HEK293 (cell line): ENCODE results near the gene ZNF253.
A peak's percentile ranks its signal among the peaks of the same experiment; 100 is the strongest.

ENCODE experiments used
- CTCF ChIA-PET: fragments of 350-600 bp; formaldehyde crosslinking; extraction: SDS; loops from one replicate; lab custom pipeline; 2021; ENCODE audit warnings: antibody characterized with exemption; lab: Yijun Ruan, JAX
- POLR2A ChIA-PET: fragments of 300-600 bp; formaldehyde crosslinking; extraction: SDS; loops from one replicate; lab custom pipeline; 2020; ENCODE audit warnings: antibody characterized with exemption, inconsistent platforms; lab: Yijun Ruan, JAX
- H3K27ac ChIP-seq: fragments of 200-500 bp; sonication (Bioruptor generic); 2 replicates; pipeline ENCODE4 v1.5.1; 2014; ENCODE audit warnings: low read depth, low read length, control low read depth, inconsistent platforms; ENCODE audit errors: extremely low read depth
- H3K36me3 ChIP-seq, 2 experiments: fragments of 200-500 bp in 1 of 2; sonication (Bioruptor generic) in 1 of 2; 1 replicate in 1 of 2; 2 replicates in 1 of 2; pipeline ENCODE4 v1.5.1; 2014 to 2017; ENCODE audit warnings: inconsistent platforms in 2 of 2, low read length in 2 of 2; ENCODE audit not compliant: control insufficient read depth in 2 of 2, insufficient read depth in 1 of 2
- H3K4me1 ChIP-seq: fragments of 200-500 bp; sonication (Bioruptor generic); 2 replicates; pipeline ENCODE4 v1.5.1; 2014; ENCODE audit warnings: mild to moderate bottlenecking, low read length, inconsistent platforms; ENCODE audit not compliant: control insufficient read depth, insufficient read depth
- H3K4me3 ChIP-seq: 2 replicates; pipeline ENCODE4 v1.5.1; 2011; ENCODE audit warnings: low read depth, mild to moderate bottlenecking, control low read depth, low read length, moderate library complexity
- H3K9me3 ChIP-seq: fragments of 200-500 bp; sonication (Bioruptor generic); 2 replicates; pipeline ENCODE4 v1.5.1; 2014; ENCODE audit warnings: low read depth, low read length, inconsistent platforms; ENCODE audit not compliant: control insufficient read depth, insufficient read depth
- ELK4 ChIP-seq: IDR thresholded peaks from 2 replicates; pipeline ENCODE4 v1.6.1; 2011; ENCODE audit warnings: mild to moderate bottlenecking, low read depth, low read length, borderline replicate concordance
- KLF8 ChIP-seq: fragments of 450-650 bp; formaldehyde crosslinking; IDR thresholded peaks from 2 replicates; pipeline ENCODE4 v1.5.1; 2016; ENCODE audit warnings: missing biosample characterization, missing genetic modification characterization
- SP7 ChIP-seq: fragments of 450-650 bp; formaldehyde crosslinking; IDR thresholded peaks from 2 replicates; pipeline ENCODE4 v1.5.1; 2016; ENCODE audit warnings: missing biosample characterization, missing genetic modification characterization
- YY1 ChIP-seq: fragments of 450-650 bp; formaldehyde crosslinking; IDR thresholded peaks from 2 replicates; pipeline ENCODE4 v1.5.1; 2018; ENCODE audit warnings: missing biosample characterization, missing genetic modification characterization
- ZBTB11 ChIP-seq: fragments of 450-650 bp; formaldehyde crosslinking; conservative IDR thresholded peaks from 2 replicates; pipeline ENCODE4 v1.5.1; 2016; ENCODE audit warnings: low read depth, missing biosample characterization, missing genetic modification characterization
- ZBTB20 ChIP-seq: fragments of 450-650 bp; formaldehyde crosslinking; IDR thresholded peaks from 2 replicates; pipeline ENCODE4 v1.5.1; 2016; ENCODE audit warnings: missing biosample characterization, missing genetic modification characterization
- ZBTB26 ChIP-seq: fragments of 450-650 bp; formaldehyde crosslinking; optimal IDR thresholded peaks from 2 replicates; pipeline ENCODE3; 2016; ENCODE audit warnings: missing biosample characterization, mild to moderate bottlenecking, missing genetic modification characterization
- ZIC2 ChIP-seq: fragments of 450-650 bp; formaldehyde crosslinking; IDR thresholded peaks from 2 replicates; pipeline ENCODE4 v1.5.1; 2016; ENCODE audit warnings: missing biosample characterization, missing genetic modification characterization
- ZNF157 ChIP-seq: fragments of 450-650 bp; formaldehyde crosslinking; IDR thresholded peaks from 2 replicates; pipeline ENCODE4 v1.5.1; 2016; ENCODE audit warnings: missing biosample characterization, missing genetic modification characterization
- ZNF174 ChIP-seq: fragments of 450-650 bp; formaldehyde crosslinking; IDR thresholded peaks from 2 replicates; pipeline ENCODE4 v1.5.0; 2017; ENCODE audit warnings: missing biosample characterization, mild to moderate bottlenecking, missing genetic modification characterization
- ZNF26 ChIP-seq: fragments of 450-650 bp; formaldehyde crosslinking; IDR thresholded peaks from 2 replicates; pipeline ENCODE4 v1.5.1; 2016; ENCODE audit warnings: missing biosample characterization, missing genetic modification characterization
- ZNF292 ChIP-seq: fragments of 450-650 bp; formaldehyde crosslinking; IDR thresholded peaks from 2 replicates; pipeline ENCODE4 v1.5.1; 2016; ENCODE audit warnings: low read depth, missing biosample characterization, missing genetic modification characterization, borderline replicate concordance
- ZNF324 ChIP-seq: fragments of 450-650 bp; formaldehyde crosslinking; IDR thresholded peaks from 2 replicates; pipeline ENCODE4 v1.5.1; 2016; ENCODE audit warnings: missing biosample characterization, missing genetic modification characterization
- ZNF362 ChIP-seq: fragments of 450-650 bp; formaldehyde crosslinking; IDR thresholded peaks from 2 replicates; pipeline ENCODE4 v1.5.1; 2016; ENCODE audit warnings: missing biosample characterization, missing genetic modification characterization
- ZNF423 ChIP-seq: fragments of 450-650 bp; formaldehyde crosslinking; IDR thresholded peaks from 2 replicates; pipeline ENCODE4 v1.5.1; 2016; ENCODE audit warnings: missing biosample characterization, missing genetic modification characterization
- ZNF521 ChIP-seq: fragments of 450-650 bp; formaldehyde crosslinking; IDR thresholded peaks from 2 replicates; pipeline ENCODE4 v1.5.1; 2017; ENCODE audit warnings: missing biosample characterization, mild to moderate bottlenecking, missing genetic modification characterization
- ZNF544 ChIP-seq: fragments of 450-650 bp; formaldehyde crosslinking; IDR thresholded peaks from 2 replicates; pipeline ENCODE4 v1.5.0; 2017; ENCODE audit warnings: missing biosample characterization, missing genetic modification characterization
- ZNF585B ChIP-seq: fragments of 450-650 bp; formaldehyde crosslinking; IDR thresholded peaks from 2 replicates; pipeline ENCODE4 v1.5.1; 2016; ENCODE audit warnings: missing biosample characterization, missing genetic modification characterization
- ZNF600 ChIP-seq: fragments of 450-650 bp; formaldehyde crosslinking; IDR thresholded peaks from 2 replicates; pipeline ENCODE4 v1.5.1; 2016; ENCODE audit warnings: missing biosample characterization, missing genetic modification characterization
- ZNF645 ChIP-seq: fragments of 450-650 bp; formaldehyde crosslinking; IDR thresholded peaks from 2 replicates; pipeline ENCODE4; 2016; ENCODE audit warnings: missing biosample characterization, missing genetic modification characterization
- ZNF658 ChIP-seq: fragments of 450-650 bp; formaldehyde crosslinking; IDR thresholded peaks from 2 replicates; pipeline ENCODE4; 2016; ENCODE audit warnings: missing biosample characterization, missing genetic modification characterization
- ZNF664 ChIP-seq: fragments of 450-650 bp; formaldehyde crosslinking; IDR thresholded peaks from 2 replicates; pipeline ENCODE4 v1.5.1; 2016; ENCODE audit warnings: missing biosample characterization, missing genetic modification characterization
- ZNF747 ChIP-seq: fragments of 450-650 bp; formaldehyde crosslinking; IDR thresholded peaks from 2 replicates; pipeline ENCODE4 v1.5.1; 2016; ENCODE audit warnings: missing biosample characterization, missing genetic modification characterization
- ZNF768 ChIP-seq: fragments of 450-650 bp; formaldehyde crosslinking; IDR thresholded peaks from 2 replicates; pipeline ENCODE4 v1.5.1; 2018; ENCODE audit warnings: missing biosample characterization, mild to moderate bottlenecking, missing genetic modification characterization
- ZNF776 ChIP-seq: fragments of 450-650 bp; formaldehyde crosslinking; IDR thresholded peaks from 2 replicates; pipeline ENCODE4 v1.5.0; 2017; ENCODE audit warnings: missing biosample characterization, missing genetic modification characterization, borderline replicate concordance
- ZNF830 ChIP-seq: fragments of 450-650 bp; IDR thresholded peaks from 2 replicates; pipeline ENCODE4 v1.5.0; 2018; ENCODE audit warnings: missing biosample characterization, missing genetic modification characterization, low read depth, mild to moderate bottlenecking, moderate library complexity
- ZSCAN18 ChIP-seq: fragments of 450-650 bp; formaldehyde crosslinking; IDR thresholded peaks from 2 replicates; pipeline ENCODE4 v1.5.1; 2016; ENCODE audit warnings: missing biosample characterization, missing genetic modification characterization

The ZNF253 gene

GRCh38 chr19:19900729-19901444, 35.2 kb downstream of the ZNF253 start, which contains the start of gene ZNF93:
Gene ZNF93, plus strand, starts transcription at chr19:19900946. Its CDS starts 143 bp downstream, at chr19:19901089.
- Histone ChIP-seq H3K4me3 (peak within 1 kb of the TSS; percentile 67), H3K9me3 (no peaks in the 10 kb centered on the region), H3K36me3 (no peaks in the 10 kb centered on the region), H3K4me1 (no peaks in the 10 kb centered on the region), H3K27ac (no peak within 1 kb of the TSS)
- ChIA-PET CTCF (interaction anchor here (1.5 kb wide), 1 partner anchor 346 kb away, joined by 3 read pairs; no protein-coding TSS in a partner anchor), POLR2A (interaction anchor here (0.5 to 3.6 kb wide), 22 partner anchors 10 to 682 kb away, joined by 3 to 47 read pairs (median 4); partner anchors contain the start of genes ATP13A1, ZNF101, ZNF14 and ZNF253)
- TF ChIP-seq ZNF645 (tag by site-specific recombination) (no peak), ZNF830 (no peak), ZBTB11 (tag by site-specific recombination) (no peak), YY1 (tag by site-specific recombination) (peak; percentile 49; the same call in 1 of the 2 replicates), ZNF600 (tag by site-specific recombination) (peak; percentile 30; the same call in 1 of the 2 replicates), ZNF658 (tag by site-specific recombination) (no peak), ZNF544 (tag by site-specific recombination) (no peak), ZBTB26 (tag by site-specific recombination) (peak; percentile 10), ZNF664 (no peak), ZSCAN18 (tag by site-specific recombination) (no peak), ZIC2 (tag by site-specific recombination) (no peak), ZNF423 (tag by site-specific recombination) (no peak), ZNF521 (tag by site-specific recombination) (no peak), KLF8 (tag by site-specific recombination) (no peak), ZNF26 (tag by site-specific recombination) (no peak), ZBTB20 (peak; percentile 31; the same call in 1 of the 2 replicates), ZNF292 (tag by site-specific recombination) (no peak), ZNF747 (tag by site-specific recombination) (no peak), ZNF157 (tag by site-specific recombination) (no peak), ZNF324 (tag by site-specific recombination) (no peak), SP7 (tag by site-specific recombination) (0 out of 2 replicates have a peak, but pooled peaks have one; percentile 15), ZNF768 (no peak), ZNF776 (tag by site-specific recombination) (no peak), ZNF585B (tag by site-specific recombination) (no peak), ZNF362 (tag by site-specific recombination) (no peak), ZNF174 (tag by site-specific recombination) (no peak), ELK4 (no peak)
